DND-41 (cell line): ENCODE results near the gene IFNK.

Source experiments
- ATAC-seq: fragments of 200-7000 bp; cut with Tn5 transposase; 3 replicates; pipeline ENCODE4 v1.9.1; 2021; ENCODE audit warnings: low read depth; ENCODE audit not compliant: insufficient read depth
- DNase-seq: peaks from one replicate; pipeline ENCODE4 v3.0.0-alpha.2; 2020
- H2AFZ ChIP-seq: 2 replicates; pipeline ENCODE4 v1.6.0; 2012; ENCODE audit warnings: low read depth, low read length
- H3K27ac ChIP-seq: 2 replicates; pipeline ENCODE4 v1.5.1; 2012; ENCODE audit warnings: low read length, inconsistent platforms
- H3K27me3 ChIP-seq: fragments of 200-600 bp; sonication (generic); 2 replicates; pipeline ENCODE4 v1.6.0; 2012; ENCODE audit warnings: low read length, mild to moderate bottlenecking, inconsistent platforms; ENCODE audit not compliant: insufficient read depth, poor library complexity
- H3K36me3 ChIP-seq: 2 replicates; pipeline ENCODE4 v1.5.1; 2012; ENCODE audit warnings: low read length, inconsistent platforms; ENCODE audit not compliant: insufficient read depth
- H3K4me1 ChIP-seq: 2 replicates; pipeline ENCODE4 v1.5.1; 2012; ENCODE audit warnings: mild to moderate bottlenecking, low read length; ENCODE audit not compliant: insufficient read depth
- H3K4me2 ChIP-seq: 2 replicates; pipeline ENCODE4 v1.6.0; 2012; ENCODE audit warnings: mild to moderate bottlenecking, moderate library complexity, low read length, inconsistent platforms; ENCODE audit not compliant: insufficient read depth
- H3K4me3 ChIP-seq, 2 experiments: fragments of 200-600 bp in 1 of 2; shearing (Covaris generic) in 1 of 2; 2 replicates each; pipeline ENCODE4 v1.5.1; 2012 to 2016; ENCODE audit warnings: inconsistent platforms in 2 of 2, low read length in 2 of 2, mild to moderate bottlenecking in 2 of 2, low read depth in 1 of 2, moderate library complexity in 1 of 2
- H3K79me2 ChIP-seq: 2 replicates; pipeline ENCODE4 v1.6.0; 2012; ENCODE audit warnings: low read length, inconsistent platforms; ENCODE audit not compliant: insufficient read depth
- H3K9ac ChIP-seq: 2 replicates; pipeline ENCODE4 v1.6.0; 2012; ENCODE audit warnings: low read depth, mild to moderate bottlenecking, inconsistent platforms, low read length, moderate library complexity
- H3K9me3 ChIP-seq: 2 replicates; pipeline ENCODE4 v1.5.1; 2012; ENCODE audit warnings: low read length, moderate library complexity, mild to moderate bottlenecking, inconsistent platforms; ENCODE audit not compliant: insufficient read depth, severe bottlenecking
- H4K20me1 ChIP-seq: 2 replicates; pipeline ENCODE4 v1.6.0; 2012; ENCODE audit warnings: low read length; ENCODE audit not compliant: insufficient read depth
- CTCF ChIP-seq: IDR thresholded peaks from 2 replicates; pipeline ENCODE4 v1.5.1; 2012; ENCODE audit warnings: borderline replicate concordance, low read length, moderate library complexity, mild to moderate bottlenecking; ENCODE audit not compliant: poor library complexity, severe bottlenecking; ENCODE audit errors: extremely low read depth
- EZH2 ChIP-seq: IDR thresholded peaks from 3 replicates; pipeline ENCODE4 v1.6.1; 2012; ENCODE audit warnings: borderline replicate concordance, low read depth, mild to moderate bottlenecking, moderate library complexity, low read length, inconsistent platforms; ENCODE audit not compliant: severe bottlenecking

The IFNK gene

GRCh38 chr9:27537027-27537435 is 12.9 kb downstream of the IFNK start:
- Histone ChIP-seq H4K20me1 (no peaks in the 10 kb centered on the region), H3K79me2 (no peaks in the 10 kb centered on the region), H2AFZ (no peak overlapping the region), H3K27me3 (no peaks in the 10 kb centered on the region), H3K4me1 (no peaks in the 10 kb centered on the region), H3K27ac (no peak overlapping the region), H3K9ac (no peak overlapping the region), H3K36me3 (no peaks in the 10 kb centered on the region), H3K4me3 (no peak overlapping the region), H3K4me2 (no peak overlapping the region), H3K9me3 (no peaks in the 10 kb centered on the region)
- ATAC-seq: no peak
- DNase-seq: no peak
- TF ChIP-seq EZH2: no peak
- no peak for TF ChIP-seq CTCF

- H2AFZ ChIP-seq: no peak overlapping the region
- no peaks in the 10 kb centered on the region for H3K36me3 ChIP-seq
- no peak for DNase-seq
- TF ChIP-seq CTCF (no peak), EZH2 (no peak)
- no peak overlapping the region for H3K4me2 ChIP-seq
- H3K4me3 ChIP-seq: no peak overlapping the region
- H3K9me3 ChIP-seq: no peaks in the 10 kb centered on the region
- H4K20me1 ChIP-seq: no peaks in the 10 kb centered on the region
- H3K79me2 ChIP-seq: no peaks in the 10 kb centered on the region
- H3K9ac ChIP-seq: no peak overlapping the region
- H3K27me3 ChIP-seq: no peaks in the 10 kb centered on the region
- H3K4me1 ChIP-seq: no peaks in the 10 kb centered on the region
- H3K27ac ChIP-seq: no peak overlapping the region
- no peak for ATAC-seq
Measured at GRCh38 chr9:27537756-27538155, 13.7 kb downstream of the IFNK start.

GRCh38 chr9:27538647-27539046 is 14.6 kb downstream of the IFNK start:
- Histone ChIP-seq H3K9ac (no peak overlapping the region), H3K36me3 (no peaks in the 10 kb centered on the region), H3K27me3 (no peaks in the 10 kb centered on the region), H3K4me3 (no peak overlapping the region), H3K9me3 (no peaks in the 10 kb centered on the region), H3K27ac (no peak overlapping the region), H3K4me2 (no peak overlapping the region), H4K20me1 (no peaks in the 10 kb centered on the region), H2AFZ (no peak overlapping the region), H3K79me2 (no peaks in the 10 kb centered on the region), H3K4me1 (no peaks in the 10 kb centered on the region)
- TF ChIP-seq CTCF: no peak
- no peak for TF ChIP-seq EZH2
- no peak for ATAC-seq
- DNase-seq: no peak
